ENCODE measurements around the gene MISP3.
A peak's percentile ranks its signal among the peaks of the same experiment; 100 is the strongest.

The MISP3 gene

GRCh38 chr19:14081797-14082674 lies 9.4 kb downstream of the MISP3 start:
- Mint-ChIP-seq H3K36me3 (ENCODE audit: low read depth) (peaks cover 9% of the 10 kb centered on the region), H3K4me1 (ENCODE audit: low read depth) (peaks cover 16% of the 10 kb centered on the region), H3K27me3 (ENCODE audit: low read depth) (no peaks in the 10 kb centered on the region)

GRCh38 chr19:14082675-14082960 lies 10.0 kb downstream of the MISP3 start:
- Mint-ChIP-seq H3K9me3 (no peaks in the 10 kb centered on the region), H3K27me3 (ENCODE audit: low read depth) (no peaks in the 10 kb centered on the region), H3K36me3 (ENCODE audit: low read depth) (peaks cover 10% of the 10 kb centered on the region), H3K4me3 (peak overlapping the region; percentile 94), H3K27ac (peak overlapping the region; percentile 45), H3K4me1 (ENCODE audit: low read depth) (peaks cover 16% of the 10 kb centered on the region)
- no peak for DNase-seq (ENCODE audit: low spot score)

More at GRCh38 chr19:14081797-14082674, 9.4 kb downstream of the MISP3 start:
- Mint-ChIP-seq H3K4me3 (peak overlapping the region; percentile 94), H3K27ac (peak overlapping the region; percentile 94), H3K9me3 (no peaks in the 10 kb centered on the region)
- DNase-seq (ENCODE audit: low spot score), result no peak

- H3K4me3 Mint-ChIP-seq, result no peak within 1 kb of the TSS
- peak within 1 kb of the TSS; percentile 28 for H3K27ac Mint-ChIP-seq
- H3K27me3 Mint-ChIP-seq (ENCODE audit: low read depth), result no peaks in the 10 kb centered on the region
- DNase-seq (ENCODE audit: low spot score), result no peak
- H3K9me3 Mint-ChIP-seq, result no peaks in the 10 kb centered on the region
- peaks cover 26% of the 10 kb centered on the region for H3K36me3 Mint-ChIP-seq (ENCODE audit: low read depth)
- peaks cover 14% of the 10 kb centered on the region for H3K4me1 Mint-ChIP-seq (ENCODE audit: low read depth)
Measured at GRCh38 chr19:14085309-14085995, 12.9 kb downstream of the MISP3 start, which contains the start of gene C19orf67. C19orf67 (minus strand) TSS chr19:14085783; CDS start chr19:14085627, 156 bp downstream.

GRCh38 chr19:14086098-14086497 lies 13.5 kb downstream of the MISP3 start:
- Mint-ChIP-seq H3K36me3 (ENCODE audit: low read depth) (peaks cover 26% of the 10 kb centered on the region), H3K9me3 (no peaks in the 10 kb centered on the region), H3K4me1 (ENCODE audit: low read depth) (peaks cover 12% of the 10 kb centered on the region), H3K27me3 (ENCODE audit: low read depth) (no peaks in the 10 kb centered on the region), H3K27ac (no peak overlapping the region), H3K4me3 (no peak overlapping the region)
- no peak for DNase-seq (ENCODE audit: low spot score)

GRCh38 chr19:14088634-14089411 lies 16.2 kb downstream of the MISP3 start:
- peaks cover 39% of the 10 kb centered on the region for H3K36me3 Mint-ChIP-seq (ENCODE audit: low read depth)
- H3K4me3 Mint-ChIP-seq, result peak overlapping the region; percentile 81
- H3K4me1 Mint-ChIP-seq (ENCODE audit: low read depth), result peaks cover 12% of the 10 kb centered on the region
- no peaks in the 10 kb centered on the region for H3K27me3 Mint-ChIP-seq (ENCODE audit: low read depth)
- H3K27ac Mint-ChIP-seq, result peak overlapping the region; percentile 73
- peaks cover 8% of the 10 kb centered on the region for H3K9me3 Mint-ChIP-seq
- DNase-seq (ENCODE audit: low spot score), result no peak

- peaks cover 39% of the 10 kb centered on the region for H3K36me3 Mint-ChIP-seq (ENCODE audit: low read depth)
- H3K4me3 Mint-ChIP-seq, result peak overlapping the region; percentile 81
- peaks cover 8% of the 10 kb centered on the region for H3K9me3 Mint-ChIP-seq
- H3K27ac Mint-ChIP-seq, result peak overlapping the region; percentile 73
- H3K4me1 Mint-ChIP-seq (ENCODE audit: low read depth), result peaks cover 12% of the 10 kb centered on the region
- no peaks in the 10 kb centered on the region for H3K27me3 Mint-ChIP-seq (ENCODE audit: low read depth)
- DNase-seq (ENCODE audit: low spot score), result no peak
Measured at GRCh38 chr19:14089412-14089661, 16.8 kb downstream of the MISP3 start.

GRCh38 chr19:14089662-14090508 lies 17.3 kb downstream of the MISP3 start:
- Mint-ChIP-seq H3K4me3 (peak overlapping the region; percentile 81), H3K27ac (peak overlapping the region; percentile 73), H3K4me1 (ENCODE audit: low read depth) (peaks cover 12% of the 10 kb centered on the region), H3K27me3 (ENCODE audit: low read depth) (no peaks in the 10 kb centered on the region), H3K36me3 (ENCODE audit: low read depth) (peaks cover 43% of the 10 kb centered on the region), H3K9me3 (peaks cover 12% of the 10 kb centered on the region)
- peak; percentile 40 for DNase-seq (ENCODE audit: low spot score)

GRCh38 chr19:14090509-14091080 lies 18.0 kb downstream of the MISP3 start, which contains the start of gene SAMD1:
SAMD1 (minus strand) TSS chr19:14090751.
- H3K27ac Mint-ChIP-seq, result peak within 1 kb of the TSS; percentile 99

GRCh38 chr19:14091081-14091812 lies 18.7 kb downstream of the MISP3 start:
- Mint-ChIP-seq H3K36me3 (ENCODE audit: low read depth) (peaks cover 41% of the 10 kb centered on the region), H3K27ac (peak overlapping the region; percentile 99), H3K9me3 (peaks cover 12% of the 10 kb centered on the region), H3K4me1 (ENCODE audit: low read depth) (peaks cover 12% of the 10 kb centered on the region), H3K4me3 (peak overlapping the region; percentile 98), H3K27me3 (ENCODE audit: low read depth) (no peaks in the 10 kb centered on the region)
- DNase-seq (ENCODE audit: low spot score), result peak; percentile 73

More at GRCh38 chr19:14090509-14091080, 18.0 kb downstream of the MISP3 start, which contains the start of gene SAMD1:
- Mint-ChIP-seq H3K27me3 (ENCODE audit: low read depth) (no peaks in the 10 kb centered on the region), H3K36me3 (ENCODE audit: low read depth) (peaks cover 41% of the 10 kb centered on the region), H3K4me1 (ENCODE audit: low read depth) (peaks cover 12% of the 10 kb centered on the region), H3K4me3 (peak within 1 kb of the TSS; percentile 98), H3K9me3 (peaks cover 12% of the 10 kb centered on the region)
- DNase-seq (ENCODE audit: low spot score), result peak; percentile 70

GRCh38 chr19:14091813-14092462 lies 19.4 kb downstream of the MISP3 start:
- H3K9me3 Mint-ChIP-seq, result peaks cover 12% of the 10 kb centered on the region

GRCh38 chr19:14093117-14093823 lies 20.7 kb downstream of the MISP3 start:
- peaks cover 33% of the 10 kb centered on the region for H3K36me3 Mint-ChIP-seq (ENCODE audit: low read depth)
- H3K4me1 Mint-ChIP-seq (ENCODE audit: low read depth), result peaks cover 12% of the 10 kb centered on the region
- H3K9me3 Mint-ChIP-seq, result peaks cover 12% of the 10 kb centered on the region
- H3K27ac Mint-ChIP-seq, result peak overlapping the region; percentile 55
- peak overlapping the region; percentile 64 for H3K4me3 Mint-ChIP-seq
- no peaks in the 10 kb centered on the region for H3K27me3 Mint-ChIP-seq (ENCODE audit: low read depth)
- DNase-seq (ENCODE audit: low spot score), result no peak

More at GRCh38 chr19:14091813-14092462, 19.4 kb downstream of the MISP3 start:
- peaks cover 39% of the 10 kb centered on the region for H3K36me3 Mint-ChIP-seq (ENCODE audit: low read depth)
- H3K4me3 Mint-ChIP-seq, result peak overlapping the region; percentile 98
- no peak for DNase-seq (ENCODE audit: low spot score)
- H3K27me3 Mint-ChIP-seq (ENCODE audit: low read depth), result no peaks in the 10 kb centered on the region
- H3K4me1 Mint-ChIP-seq (ENCODE audit: low read depth), result peaks cover 12% of the 10 kb centered on the region
- H3K27ac Mint-ChIP-seq, result peak overlapping the region; percentile 99
